ENCODE measurements around the gene CER1.

GRCh38 chr9:14687042-14687719 is 35.4 kb downstream of the CER1 start:
- TF ChIP-seq CTCF (IDR thresholded peaks at IDR 0.05) (no peak), POLR2A (IDR thresholded peaks at IDR 0.05) (no peak)

Measured in uterus (tissue), 2 donors.